DND-41 (cell line): ENCODE results near the gene NDUFA8.

ENCODE experiments used
- ATAC-seq: fragments of 200-7000 bp; cut with Tn5 transposase; 3 replicates; pipeline ENCODE4 v1.9.1; 2021; ENCODE audit warnings: low read depth; ENCODE audit not compliant: insufficient read depth
- DNase-seq: peaks from one replicate; pipeline ENCODE4 v3.0.0-alpha.2; 2020
- H2AFZ ChIP-seq: 2 replicates; pipeline ENCODE4 v1.6.0; 2012; ENCODE audit warnings: low read depth, low read length
- H3K27ac ChIP-seq: 2 replicates; pipeline ENCODE4 v1.5.1; 2012; ENCODE audit warnings: low read length, inconsistent platforms
- H3K27me3 ChIP-seq: fragments of 200-600 bp; sonication (generic); 2 replicates; pipeline ENCODE4 v1.6.0; 2012; ENCODE audit warnings: low read length, mild to moderate bottlenecking, inconsistent platforms; ENCODE audit not compliant: insufficient read depth, poor library complexity
- H3K36me3 ChIP-seq: 2 replicates; pipeline ENCODE4 v1.5.1; 2012; ENCODE audit warnings: low read length, inconsistent platforms; ENCODE audit not compliant: insufficient read depth
- H3K4me1 ChIP-seq: 2 replicates; pipeline ENCODE4 v1.5.1; 2012; ENCODE audit warnings: mild to moderate bottlenecking, low read length; ENCODE audit not compliant: insufficient read depth
- H3K4me2 ChIP-seq: 2 replicates; pipeline ENCODE4 v1.6.0; 2012; ENCODE audit warnings: mild to moderate bottlenecking, moderate library complexity, low read length, inconsistent platforms; ENCODE audit not compliant: insufficient read depth
- H3K4me3 ChIP-seq, 2 experiments: fragments of 200-600 bp in 1 of 2; shearing (Covaris generic) in 1 of 2; 2 replicates each; pipeline ENCODE4 v1.5.1; 2012 to 2016; ENCODE audit warnings: inconsistent platforms in 2 of 2, low read length in 2 of 2, mild to moderate bottlenecking in 2 of 2, low read depth in 1 of 2, moderate library complexity in 1 of 2
- H3K79me2 ChIP-seq: 2 replicates; pipeline ENCODE4 v1.6.0; 2012; ENCODE audit warnings: low read length, inconsistent platforms; ENCODE audit not compliant: insufficient read depth
- H3K9ac ChIP-seq: 2 replicates; pipeline ENCODE4 v1.6.0; 2012; ENCODE audit warnings: low read depth, mild to moderate bottlenecking, inconsistent platforms, low read length, moderate library complexity
- H3K9me3 ChIP-seq: 2 replicates; pipeline ENCODE4 v1.5.1; 2012; ENCODE audit warnings: low read length, moderate library complexity, mild to moderate bottlenecking, inconsistent platforms; ENCODE audit not compliant: insufficient read depth, severe bottlenecking
- H4K20me1 ChIP-seq: 2 replicates; pipeline ENCODE4 v1.6.0; 2012; ENCODE audit warnings: low read length; ENCODE audit not compliant: insufficient read depth
- EZH2 ChIP-seq: IDR thresholded peaks from 3 replicates; pipeline ENCODE4 v1.6.1; 2012; ENCODE audit warnings: borderline replicate concordance, low read depth, mild to moderate bottlenecking, moderate library complexity, low read length, inconsistent platforms; ENCODE audit not compliant: severe bottlenecking
- TF ChIP-seq, protein P1 (sequence below): IDR thresholded peaks from 2 replicates; pipeline ENCODE4 v1.5.1; 2012; ENCODE audit warnings: borderline replicate concordance, low read length, moderate library complexity, mild to moderate bottlenecking; ENCODE audit not compliant: poor library complexity, severe bottlenecking; ENCODE audit errors: extremely low read depth

NDUFA8 gene

DNA sequence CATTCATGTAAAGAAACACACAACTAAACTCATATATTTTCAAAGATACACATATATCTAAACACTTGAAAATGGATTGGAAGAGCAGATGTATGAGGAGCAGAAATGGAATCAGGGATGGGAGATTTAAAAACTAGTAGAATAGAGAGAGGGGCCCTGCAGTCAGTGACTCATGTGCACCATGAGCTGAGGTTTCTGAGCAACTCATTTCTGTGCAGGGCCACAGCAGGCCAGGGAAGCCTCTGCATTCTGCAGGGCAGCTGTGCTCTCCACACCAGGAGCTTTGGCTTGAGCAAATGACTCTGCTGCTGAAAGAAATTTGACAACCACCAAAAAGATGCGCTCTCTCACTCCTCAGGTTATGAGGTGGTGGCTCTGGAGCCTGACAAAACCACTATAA lies 42.1 kb upstream of the NDUFA8 start:
- no peak for DNase-seq
- H3K9me3 ChIP-seq = no peaks in the 10 kb centered on the region
- no peak for TF ChIP-seq EZH2
- TF ChIP-seq, protein P1, sequence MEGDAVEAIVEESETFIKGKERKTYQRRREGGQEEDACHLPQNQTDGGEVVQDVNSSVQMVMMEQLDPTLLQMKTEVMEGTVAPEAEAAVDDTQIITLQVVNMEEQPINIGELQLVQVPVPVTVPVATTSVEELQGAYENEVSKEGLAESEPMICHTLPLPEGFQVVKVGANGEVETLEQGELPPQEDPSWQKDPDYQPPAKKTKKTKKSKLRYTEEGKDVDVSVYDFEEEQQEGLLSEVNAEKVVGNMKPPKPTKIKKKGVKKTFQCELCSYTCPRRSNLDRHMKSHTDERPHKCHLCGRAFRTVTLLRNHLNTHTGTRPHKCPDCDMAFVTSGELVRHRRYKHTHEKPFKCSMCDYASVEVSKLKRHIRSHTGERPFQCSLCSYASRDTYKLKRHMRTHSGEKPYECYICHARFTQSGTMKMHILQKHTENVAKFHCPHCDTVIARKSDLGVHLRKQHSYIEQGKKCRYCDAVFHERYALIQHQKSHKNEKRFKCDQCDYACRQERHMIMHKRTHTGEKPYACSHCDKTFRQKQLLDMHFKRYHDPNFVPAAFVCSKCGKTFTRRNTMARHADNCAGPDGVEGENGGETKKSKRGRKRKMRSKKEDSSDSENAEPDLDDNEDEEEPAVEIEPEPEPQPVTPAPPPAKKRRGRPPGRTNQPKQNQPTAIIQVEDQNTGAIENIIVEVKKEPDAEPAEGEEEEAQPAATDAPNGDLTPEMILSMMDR = no peak

DNA sequence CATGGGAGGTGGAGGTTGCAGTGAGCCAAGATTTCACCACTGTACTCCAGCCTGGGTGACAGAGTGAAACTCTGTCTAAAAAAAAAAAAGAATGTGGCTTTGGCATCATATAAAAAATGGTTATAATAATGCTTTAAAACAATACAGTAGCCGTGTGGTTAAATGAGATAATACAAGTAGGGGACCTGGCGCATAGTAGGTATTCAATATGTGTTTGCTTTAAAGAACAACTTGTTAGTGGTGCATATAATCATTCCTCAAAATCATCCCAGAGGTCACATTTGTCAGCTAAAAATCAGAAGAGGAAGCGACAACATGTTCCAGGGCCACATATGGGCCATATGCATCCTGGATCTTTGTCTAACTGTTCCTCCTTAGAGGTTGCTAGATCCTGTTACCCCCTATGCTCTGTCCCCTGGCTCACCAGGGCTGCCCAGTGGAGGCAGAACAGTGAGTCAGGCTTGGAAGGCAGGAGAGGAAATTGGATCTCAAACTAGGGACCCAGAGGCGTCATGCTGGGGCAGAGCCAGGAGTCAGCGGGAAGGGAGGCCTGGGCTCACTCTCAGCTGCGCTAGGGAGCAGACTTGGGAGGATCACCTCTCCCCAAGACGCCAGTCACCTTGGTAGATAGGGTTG lies 41.5 kb upstream of the NDUFA8 start:
- H3K79me2 ChIP-seq = no peaks in the 10 kb centered on the region
- no peaks in the 10 kb centered on the region for H3K9me3 ChIP-seq
- no peak for DNase-seq
- H3K36me3 ChIP-seq = no peaks in the 10 kb centered on the region
- no peak overlapping the region for H3K4me3 ChIP-seq
- H4K20me1 ChIP-seq = 0 out of 2 replicates have a peak, but pooled peaks cover 3% of the 10 kb centered on the region
- ATAC-seq = no peak
- H3K4me2 ChIP-seq = no peak overlapping the region
- H3K27me3 ChIP-seq = no peaks in the 10 kb centered on the region
- TF ChIP-seq, protein P1 = no peak
- TF ChIP-seq EZH2 = no peak
- H3K27ac ChIP-seq = no peak overlapping the region
- no peak overlapping the region for H2AFZ ChIP-seq
- no peak overlapping the region for H3K9ac ChIP-seq
- H3K4me1 ChIP-seq = no peaks in the 10 kb centered on the region

More for the DNA sequence above, 42.1 kb upstream of the NDUFA8 start:
- Histone ChIP-seq H3K27me3 (no peaks in the 10 kb centered on the region), H3K4me2 (no peak overlapping the region), H3K9ac (no peak overlapping the region), H3K4me1 (no peaks in the 10 kb centered on the region), H4K20me1 (0 out of 2 replicates have a peak, but pooled peaks cover 3% of the 10 kb centered on the region), H3K36me3 (no peaks in the 10 kb centered on the region), H3K4me3 (no peak overlapping the region), H3K79me2 (no peaks in the 10 kb centered on the region), H3K27ac (no peak overlapping the region), H2AFZ (no peak overlapping the region)
- ATAC-seq = no peak

DNA sequence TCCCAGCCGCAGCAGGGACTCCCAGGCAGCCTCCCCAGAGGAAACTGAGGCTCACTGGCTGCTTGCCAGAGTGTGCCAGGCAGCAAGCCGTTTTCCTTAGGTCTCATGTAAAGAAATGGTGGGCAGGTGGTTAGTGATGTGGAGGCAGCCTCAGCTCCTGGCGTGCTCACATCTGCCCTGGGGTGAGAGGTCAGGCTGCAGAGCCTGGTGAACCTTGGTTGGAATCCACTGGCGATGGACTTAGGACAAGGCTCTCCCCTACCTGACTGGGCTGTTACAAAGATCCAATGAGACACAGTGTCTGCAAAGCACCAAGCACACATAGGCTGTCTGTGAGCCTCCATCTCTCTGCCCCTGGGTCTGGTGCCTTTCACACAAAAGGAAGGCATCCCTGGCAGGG lies 38.3 kb upstream of the NDUFA8 start:
- TF ChIP-seq EZH2 = no peak
- TF ChIP-seq, protein P1 = no peak
- Histone ChIP-seq H3K27ac (no peak overlapping the region), H2AFZ (no peak overlapping the region), H3K36me3 (no peaks in the 10 kb centered on the region), H3K9ac (no peak overlapping the region), H4K20me1 (no peaks in the 10 kb centered on the region), H3K4me2 (no peak overlapping the region), H3K27me3 (no peaks in the 10 kb centered on the region), H3K79me2 (no peaks in the 10 kb centered on the region), H3K9me3 (no peaks in the 10 kb centered on the region), H3K4me1 (no peaks in the 10 kb centered on the region), H3K4me3 (no peak overlapping the region)
- DNase-seq (no peak), ATAC-seq (no peak)
